Smooth muscle cell of trachea (primary cell): ENCODE results near the gene EPHX1. TPM values are rescaled to one million over a fixed set of nuclear protein-coding genes. Genes with fewer than 3 reads are reported as not detected.

ENCODE experiments used
- total RNA-seq: library from RNA; depleted of rRNA; stranded (reverse); fragments of >200 nt; gene quantifications from 2 replicates; pipeline ENCODE4 v1.2.1, GENCODE V29; 2014

EPHX1 gene
- total RNA-seq = 67.9 and 112 TPM in 2 replicates

DNA sequence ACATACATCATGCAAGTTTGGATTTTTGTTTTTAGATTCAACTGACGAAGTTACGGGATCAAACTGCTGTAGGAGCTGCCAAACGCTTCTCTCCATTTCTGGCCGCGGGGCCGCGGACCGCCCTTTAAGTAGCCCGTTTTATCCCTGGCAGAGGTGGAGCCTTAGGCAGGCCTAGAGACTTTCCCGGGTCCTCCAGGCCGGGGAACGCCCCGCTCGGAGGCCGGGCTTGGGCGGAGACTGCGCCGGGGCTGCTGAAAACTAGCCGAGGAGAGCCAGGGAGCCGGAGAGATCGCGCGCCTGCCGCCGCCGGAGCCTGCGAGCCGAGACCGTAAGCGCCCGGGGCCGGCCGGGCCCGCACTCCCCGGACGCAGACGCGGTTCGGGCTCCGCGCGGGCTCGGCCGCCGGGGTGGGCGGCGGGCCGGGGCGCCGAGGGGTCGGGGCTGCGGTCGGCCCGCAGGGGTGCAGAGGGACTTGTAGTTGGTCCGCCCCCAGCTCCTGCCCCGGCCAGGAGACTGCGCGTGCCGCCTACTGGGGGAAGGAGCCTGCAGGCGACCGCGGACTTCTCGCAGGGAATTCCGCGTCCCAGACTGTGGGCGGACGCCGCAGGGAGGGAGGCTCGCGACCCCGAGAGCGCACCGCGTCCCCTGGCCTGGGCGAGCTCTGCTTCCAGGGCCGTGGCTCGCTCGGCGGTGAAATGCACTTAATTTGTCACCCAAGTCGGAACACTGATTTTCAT lies at the start of gene EPHX1:
Gene EPHX1, plus strand, starts transcription at position 283 of the 737 bp plus-strand sequence. CDS start 18,606 bp downstream, outside the sequence.

DNA sequence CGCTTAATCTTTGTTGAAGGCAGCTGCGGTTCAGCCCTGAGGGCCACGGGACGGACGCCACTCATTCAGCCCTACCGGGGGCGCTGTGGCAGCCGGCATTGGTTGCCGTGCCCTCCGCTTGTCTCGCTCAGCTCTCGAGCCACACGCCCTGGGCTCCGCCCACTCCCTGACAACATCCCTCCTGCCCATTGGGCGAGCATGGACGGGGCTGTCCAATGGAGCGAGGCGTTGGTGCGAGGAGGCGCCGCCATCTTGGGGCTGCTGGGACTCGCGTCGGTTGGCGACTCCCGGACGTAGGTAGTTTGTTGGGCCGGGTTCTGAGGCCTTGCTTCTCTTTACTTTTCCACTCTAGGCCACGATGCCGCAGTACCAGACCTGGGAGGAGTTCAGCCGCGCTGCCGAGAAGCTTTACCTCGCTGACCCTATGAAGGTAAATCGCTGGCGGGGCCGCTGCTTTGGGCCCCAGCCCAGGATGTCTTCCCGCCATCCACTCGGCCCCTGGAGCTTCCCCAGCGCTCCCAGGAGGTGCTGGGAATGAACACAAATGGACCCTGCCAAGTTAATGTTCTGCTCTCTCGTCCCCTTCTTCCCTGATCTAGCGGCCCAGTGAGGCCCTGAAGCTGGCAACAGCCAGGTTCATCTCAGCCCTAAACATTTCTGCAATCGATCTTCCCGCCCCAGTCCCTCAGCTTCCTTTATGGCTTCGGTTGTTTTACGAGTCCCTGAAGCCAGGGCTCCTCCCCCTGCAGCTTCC lies 32.2 kb upstream of the EPHX1 start, which contains the start of gene SRP9:
Gene SRP9, plus strand, starts transcription at position 244 of the 754 bp plus-strand sequence. Its CDS starts 115 bp downstream, at position 359.

DNA sequence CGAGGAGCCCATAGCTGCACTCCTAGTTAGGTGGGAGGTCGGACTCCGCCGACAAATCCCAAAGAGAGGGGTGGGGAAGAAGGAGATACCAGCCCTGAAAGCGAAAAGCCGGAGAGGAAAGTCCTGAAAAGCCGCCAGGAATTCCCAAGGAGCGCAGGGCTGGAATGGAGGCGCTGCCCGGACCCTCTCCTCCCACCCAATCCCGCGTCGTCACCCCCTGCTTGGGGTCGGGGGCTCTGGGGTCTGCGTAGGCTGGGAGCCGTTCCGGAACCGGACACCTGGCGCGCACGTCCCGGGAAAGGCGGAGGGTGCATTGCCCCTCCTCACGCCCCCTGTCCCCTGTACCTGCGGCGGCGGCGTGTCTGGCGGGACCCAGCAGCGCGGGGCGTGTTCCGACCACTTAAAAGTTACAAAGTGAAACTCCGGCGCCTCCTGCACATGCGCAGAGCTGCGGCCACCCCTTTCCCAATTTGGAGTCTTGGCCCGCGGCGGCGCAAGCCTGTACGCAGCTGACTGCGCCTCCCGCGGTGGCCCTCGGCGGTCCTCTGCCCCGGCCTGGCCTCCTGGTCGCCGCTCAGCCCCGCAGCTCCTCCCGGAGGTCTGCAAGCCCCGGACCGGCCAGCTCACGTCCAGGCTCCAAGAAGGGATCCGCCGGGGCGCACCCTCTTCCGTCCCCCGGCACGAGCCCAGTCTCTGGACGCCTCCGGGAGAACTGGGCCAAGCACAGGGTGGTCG lies 72.2 kb downstream of the EPHX1 start, which contains the start of gene TMEM63A:
Gene TMEM63A, minus strand, starts transcription at position 422 of the 735 bp plus-strand sequence. CDS start 4,800 bp downstream, outside the sequence.

DNA sequence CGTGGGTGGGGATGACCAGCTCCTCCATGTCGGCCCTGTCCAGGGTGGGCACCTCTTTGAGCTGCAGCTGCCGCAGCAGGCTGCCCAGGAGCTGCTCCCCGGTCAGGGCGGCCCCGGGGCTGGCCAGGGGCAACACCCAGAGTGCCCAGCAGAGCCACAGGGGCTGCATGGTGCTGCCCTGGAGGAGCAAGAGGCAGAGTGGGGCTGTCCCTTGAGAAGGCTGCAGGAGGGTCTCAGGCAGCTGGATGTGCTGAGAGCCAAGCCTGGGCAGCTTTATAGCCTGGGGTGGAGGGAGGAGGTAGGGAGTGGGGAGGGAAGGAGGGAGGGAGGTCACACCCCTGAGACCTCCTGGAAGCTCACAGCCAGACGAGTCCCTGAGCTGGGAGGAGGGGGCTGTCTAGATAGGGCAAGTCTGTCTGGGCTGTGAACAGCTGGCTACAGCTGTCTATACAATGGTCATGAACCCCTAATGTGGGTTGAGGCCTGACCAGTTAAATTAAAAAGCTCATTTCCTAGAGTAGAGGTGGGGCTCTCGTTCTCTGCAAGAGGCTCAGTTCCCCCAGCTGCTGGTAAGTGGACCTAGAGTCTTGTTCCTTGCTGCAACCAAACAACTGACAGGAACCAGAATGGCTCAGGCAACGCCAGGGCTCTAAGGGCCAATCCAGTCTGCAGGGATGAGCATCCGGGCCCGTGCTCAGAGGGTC lies 79.1 kb downstream of the EPHX1 start, which contains the start of gene LEFTY1:
Gene LEFTY1, minus strand, starts transcription at position 249 of the 704 bp plus-strand sequence. Its CDS starts 80 bp downstream, at position 169.

Other genes starting within 250 kb of the EPHX1 start
- gene ENAH, start 157.0 kb upstream of the EPHX1 start, total RNA-seq = 86.2 and 99.9 TPM in 2 replicates
- gene SRP9, start 32.3 kb upstream of the EPHX1 start, total RNA-seq = 193 and 397 TPM in 2 replicates
- gene TMEM63A, start 72.3 kb downstream of the EPHX1 start, total RNA-seq = 22.5 and 25.8 TPM in 2 replicates
- gene LEFTY1, start 79.0 kb downstream of the EPHX1 start, total RNA-seq = not detected in 2 replicates
- gene PYCR2, start 114.1 kb downstream of the EPHX1 start, total RNA-seq = 29.1 and 44.0 TPM in 2 replicates
- gene LEFTY2, start 131.1 kb downstream of the EPHX1 start, total RNA-seq = not detected in 2 replicates
- 15.3 and 15.5 TPM in 2 replicates for gene SDE2, start 189.2 kb downstream of the EPHX1 start, total RNA-seq